ENCODE results near the gene DDX56. TPM values are rescaled to one million over a fixed set of nuclear protein-coding genes. Genes with fewer than 3 reads are reported as not detected.
A peak's percentile ranks its signal among the peaks of the same experiment; 100 is the strongest.

The DDX56 gene, protein sequence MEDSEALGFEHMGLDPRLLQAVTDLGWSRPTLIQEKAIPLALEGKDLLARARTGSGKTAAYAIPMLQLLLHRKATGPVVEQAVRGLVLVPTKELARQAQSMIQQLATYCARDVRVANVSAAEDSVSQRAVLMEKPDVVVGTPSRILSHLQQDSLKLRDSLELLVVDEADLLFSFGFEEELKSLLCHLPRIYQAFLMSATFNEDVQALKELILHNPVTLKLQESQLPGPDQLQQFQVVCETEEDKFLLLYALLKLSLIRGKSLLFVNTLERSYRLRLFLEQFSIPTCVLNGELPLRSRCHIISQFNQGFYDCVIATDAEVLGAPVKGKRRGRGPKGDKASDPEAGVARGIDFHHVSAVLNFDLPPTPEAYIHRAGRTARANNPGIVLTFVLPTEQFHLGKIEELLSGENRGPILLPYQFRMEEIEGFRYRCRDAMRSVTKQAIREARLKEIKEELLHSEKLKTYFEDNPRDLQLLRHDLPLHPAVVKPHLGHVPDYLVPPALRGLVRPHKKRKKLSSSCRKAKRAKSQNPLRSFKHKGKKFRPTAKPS
- total RNA-seq = 53.5 TPM
- long read RNA-seq, transcript DDX56-206 (14 exons, 1,853 nt) = minor isoform, 5 of 80 reads
- long read RNA-seq, transcript DDX56-201 (14 exons, 2,336 nt) = major isoform, 54 of 80 reads
- long read RNA-seq, partial matches to known transcripts = 4 of 80 reads
- long read RNA-seq, other reads (novel, unspliced or antisense) = 14 of 80 reads

DNA sequence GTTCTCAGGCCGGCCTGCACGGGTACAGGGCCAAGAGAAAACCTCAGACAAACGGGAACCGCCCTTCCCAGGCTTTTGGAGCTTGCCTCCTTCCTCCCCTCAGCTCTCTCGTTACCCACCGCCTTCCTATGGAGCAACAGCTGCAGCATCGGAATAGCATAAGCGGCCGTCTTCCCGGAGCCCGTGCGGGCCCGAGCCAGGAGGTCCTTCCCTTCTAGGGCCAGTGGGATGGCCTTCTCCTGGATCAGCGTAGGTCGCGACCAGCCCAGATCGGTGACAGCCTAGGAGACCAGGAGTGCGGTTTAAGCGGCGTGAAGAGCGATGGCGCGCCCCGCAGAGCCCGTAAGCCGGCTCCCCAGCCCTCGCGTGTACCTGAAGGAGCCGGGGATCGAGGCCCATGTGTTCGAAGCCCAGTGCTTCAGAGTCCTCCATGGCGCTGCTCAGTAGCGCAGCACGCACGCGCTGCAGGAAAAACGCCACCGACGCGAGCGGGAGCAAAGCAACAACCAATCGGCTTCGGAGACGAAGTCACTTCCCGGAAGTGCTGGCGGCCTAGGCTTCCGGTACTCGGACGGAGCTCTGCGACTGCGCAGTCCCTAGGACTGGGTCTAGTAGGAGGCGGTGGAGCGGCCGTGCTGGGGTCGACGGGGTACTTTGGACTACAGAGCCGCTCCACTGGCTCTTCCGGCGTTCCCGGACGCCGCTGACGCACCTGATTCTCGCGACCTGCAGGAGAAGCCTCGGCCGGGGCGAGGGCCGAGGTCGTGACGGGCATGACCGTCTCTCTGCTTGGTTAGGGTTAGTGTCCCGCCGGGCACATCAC is at the start of gene DDX56:
Gene DDX56 (minus strand): TSS at position 445 of the 823 bp plus-strand sequence. CDS start 13 bp downstream, at position 432.
- peak; percentile 98 for DNase-seq
- Histone ChIP-seq H3K4me3 (peak within 1 kb of the TSS; percentile 86), H3K4me1 (peaks cover 19% of the 10 kb centered on the region), H3K27ac (peak within 1 kb of the TSS; percentile 95), H3K27me3 (no peaks in the 10 kb centered on the region), H3K36me3 (peaks cover 64% of the 10 kb centered on the region), H3K9me3 (no peaks in the 10 kb centered on the region)
- TF ChIP-seq, protein P1, sequence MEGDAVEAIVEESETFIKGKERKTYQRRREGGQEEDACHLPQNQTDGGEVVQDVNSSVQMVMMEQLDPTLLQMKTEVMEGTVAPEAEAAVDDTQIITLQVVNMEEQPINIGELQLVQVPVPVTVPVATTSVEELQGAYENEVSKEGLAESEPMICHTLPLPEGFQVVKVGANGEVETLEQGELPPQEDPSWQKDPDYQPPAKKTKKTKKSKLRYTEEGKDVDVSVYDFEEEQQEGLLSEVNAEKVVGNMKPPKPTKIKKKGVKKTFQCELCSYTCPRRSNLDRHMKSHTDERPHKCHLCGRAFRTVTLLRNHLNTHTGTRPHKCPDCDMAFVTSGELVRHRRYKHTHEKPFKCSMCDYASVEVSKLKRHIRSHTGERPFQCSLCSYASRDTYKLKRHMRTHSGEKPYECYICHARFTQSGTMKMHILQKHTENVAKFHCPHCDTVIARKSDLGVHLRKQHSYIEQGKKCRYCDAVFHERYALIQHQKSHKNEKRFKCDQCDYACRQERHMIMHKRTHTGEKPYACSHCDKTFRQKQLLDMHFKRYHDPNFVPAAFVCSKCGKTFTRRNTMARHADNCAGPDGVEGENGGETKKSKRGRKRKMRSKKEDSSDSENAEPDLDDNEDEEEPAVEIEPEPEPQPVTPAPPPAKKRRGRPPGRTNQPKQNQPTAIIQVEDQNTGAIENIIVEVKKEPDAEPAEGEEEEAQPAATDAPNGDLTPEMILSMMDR (IDR thresholded peaks at IDR 0.05) = no peak
- ATAC-seq = peak; percentile 98
- intact Hi-C loops (cut with DNase I) = no loop called here

DNA sequence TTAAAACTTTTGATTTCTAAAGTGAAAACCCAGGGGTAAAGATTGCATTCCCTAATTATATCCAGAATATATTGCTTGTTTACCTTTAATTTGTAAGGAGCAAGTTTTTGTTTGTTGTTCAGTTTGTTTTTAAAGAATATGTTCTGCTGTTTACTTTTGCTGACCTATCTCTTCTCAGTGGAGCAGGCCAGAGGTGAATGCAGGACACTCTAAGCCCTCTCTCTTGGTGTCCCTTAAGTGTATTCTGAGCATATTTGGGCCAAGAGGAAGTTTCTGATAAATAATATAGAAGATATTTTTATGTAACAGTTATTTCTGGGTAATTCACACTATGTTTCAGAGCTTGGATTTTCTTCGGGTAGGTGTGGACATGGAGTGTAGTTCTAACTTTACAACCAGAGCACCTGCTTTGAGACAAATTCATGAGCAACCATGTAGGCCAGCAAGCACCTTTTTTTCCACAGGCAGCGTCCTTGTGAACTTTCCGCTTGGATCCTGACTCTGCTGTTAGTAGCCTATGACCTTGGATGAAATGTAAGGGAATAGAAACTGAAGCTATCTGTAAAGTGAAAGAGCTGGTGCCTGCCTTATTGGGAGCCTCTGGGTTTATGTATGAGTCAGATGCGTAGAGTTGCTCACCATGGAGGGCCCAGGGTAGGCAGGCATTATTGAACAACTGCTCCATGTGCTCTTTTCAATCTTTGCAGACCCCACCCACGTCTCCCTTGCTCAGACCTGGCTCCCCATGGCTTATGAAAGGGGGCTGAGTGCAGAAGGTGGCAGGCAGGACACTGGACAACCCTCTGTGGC is 48.8 kb upstream of the DDX56 start:
- DNase-seq (no peak), ATAC-seq (peak; percentile 45)
- TF ChIP-seq, protein P1 (IDR thresholded peaks at IDR 0.05) = no peak
- intact Hi-C loops (cut with DNase I) = no loop called here
- Histone ChIP-seq H3K4me1 (peaks cover 58% of the 10 kb centered on the region), H3K36me3 (peaks cover 30% of the 10 kb centered on the region), H3K27ac (peak overlapping the region; percentile 59), H3K4me3 (no peak overlapping the region), H3K27me3 (no peaks in the 10 kb centered on the region), H3K9me3 (no peaks in the 10 kb centered on the region)

DNA sequence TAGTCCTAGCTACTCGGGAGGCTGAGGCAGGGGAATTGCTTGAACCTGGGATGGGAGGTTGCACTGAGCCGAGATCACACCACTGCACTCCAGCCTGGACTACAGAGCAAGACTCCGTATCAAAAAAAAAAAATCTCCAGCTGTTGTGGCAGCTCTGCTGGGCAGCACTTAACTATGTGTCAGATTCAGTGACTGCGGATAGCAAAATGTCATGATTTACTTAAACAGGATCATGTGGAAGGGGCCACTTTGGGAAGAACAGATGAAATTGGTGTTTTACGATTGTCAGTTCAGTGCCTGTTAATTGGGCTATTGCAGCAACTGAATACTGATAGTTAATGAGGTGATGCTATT is 48.0 kb upstream of the DDX56 start:
- TF ChIP-seq, protein P1 (IDR thresholded peaks at IDR 0.05) = no peak
- H3K9me3 ChIP-seq = no peaks in the 10 kb centered on the region
- no peaks in the 10 kb centered on the region for H3K27me3 ChIP-seq
- ATAC-seq (no peak), DNase-seq (no peak)
- H3K36me3 ChIP-seq = peaks cover 27% of the 10 kb centered on the region
- no peak overlapping the region for H3K4me3 ChIP-seq
- intact Hi-C loops (cut with DNase I) = no loop called here
- peaks cover 63% of the 10 kb centered on the region for H3K4me1 ChIP-seq
- H3K27ac ChIP-seq = peak overlapping the region; percentile 21

DNA sequence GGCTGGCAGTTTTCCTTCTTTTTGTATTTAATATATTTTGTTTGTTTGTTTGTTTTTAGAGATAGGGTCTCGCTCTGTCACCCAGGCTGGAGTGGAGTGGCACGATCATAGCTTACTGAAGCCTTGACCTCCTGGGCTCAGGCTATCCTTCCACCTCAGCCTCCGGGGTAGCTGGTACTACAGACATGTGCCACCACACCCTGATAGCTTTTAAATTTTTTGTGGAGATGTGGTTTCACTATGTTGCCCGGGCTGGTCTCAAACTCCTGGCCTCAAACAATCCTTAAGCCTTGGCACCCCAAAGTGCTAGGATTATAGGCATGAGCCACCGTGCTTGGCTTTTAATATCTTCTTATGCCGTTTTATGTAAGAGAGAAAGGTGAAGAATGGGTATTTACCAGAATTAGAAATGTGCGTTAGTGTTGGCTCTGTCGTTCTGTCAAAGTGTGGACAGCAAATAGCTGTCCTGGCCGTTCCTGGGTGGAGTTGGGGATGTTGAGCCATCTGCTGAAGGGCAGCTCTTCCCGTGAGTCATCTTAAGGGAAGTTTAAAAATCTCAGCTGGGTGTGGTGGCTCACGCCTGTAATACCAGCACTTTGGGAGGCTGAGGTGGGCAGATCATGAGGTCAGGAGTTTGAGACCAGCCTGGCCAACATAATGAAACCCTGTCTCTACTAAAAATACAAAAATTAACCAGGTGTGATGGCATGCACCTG is 47.5 kb upstream of the DDX56 start:
- Histone ChIP-seq H3K36me3 (peaks cover 23% of the 10 kb centered on the region), H3K4me1 (peaks cover 63% of the 10 kb centered on the region), H3K27me3 (no peaks in the 10 kb centered on the region), H3K27ac (peak overlapping the region; percentile 21), H3K9me3 (no peaks in the 10 kb centered on the region), H3K4me3 (no peak overlapping the region)
- TF ChIP-seq, protein P1 (IDR thresholded peaks at IDR 0.05) = no peak
- DNase-seq (no peak), ATAC-seq (peak; percentile 77)
- intact Hi-C loops (cut with DNase I) = no loop called here
